H1 (cell line): ENCODE results near the gene CD300LG. TPM values are rescaled to one million over a fixed set of nuclear protein-coding genes. Genes with fewer than 3 reads are reported as not detected.

Experiments used
- CTCF ChIA-PET: fragments of 300-600 bp; sonication (Branson Sonifier 250); formaldehyde crosslinking; loops from one replicate; lab custom pipeline; 2021; ENCODE audit not compliant: partially characterized antibody; lab: Charles Lee
- POLR2A ChIA-PET: fragments of 300-600 bp; sonication (Branson Sonifier 250); formaldehyde crosslinking; loops from one replicate; lab custom pipeline; 2021; ENCODE audit warnings: inconsistent platforms; ENCODE audit not compliant: partially characterized antibody; lab: Charles Lee
- DNase-seq, 2 experiments: peaks; one replicate each; pipeline versions ENCODE4 v3.0.0 to v3.0.0-alpha.2; 2010 to 2022; ENCODE audit warnings: low spot score in 2 of 2, low read depth in 1 of 2, mixed read lengths in 1 of 2
- FAIRE-seq: peaks from 2 replicates; lab custom pipeline; 2011; peaks lifted over from hg19 to GRCh38; lab: Jason Lieb, UNC
- H2AFZ ChIP-seq: 2 replicates; pipeline ENCODE4 v1.8.1; 2012; ENCODE audit warnings: low read length, inconsistent platforms
- H2AK5ac ChIP-seq: 2 replicates; pipeline ENCODE4 v1.6.1; 2013; ENCODE audit warnings: low read depth, low read length
- H2BK120ac ChIP-seq: replicated peaks from 2 replicates; pipeline ENCODE3; 2013; ENCODE audit warnings: low read depth, low read length, inconsistent platforms
- H2BK12ac ChIP-seq: 2 replicates; pipeline ENCODE4 v1.6.1; 2013; ENCODE audit warnings: low read depth, low read length
- H2BK15ac ChIP-seq: 2 replicates; pipeline ENCODE4 v1.6.1; 2013; ENCODE audit warnings: low read length
- H2BK20ac ChIP-seq: 2 replicates; pipeline ENCODE4 v1.6.1; 2013; ENCODE audit warnings: low read length
- H2BK5ac ChIP-seq: 2 replicates; pipeline ENCODE4 v1.6.1; 2013; ENCODE audit warnings: low read depth, low read length
- H3K14ac ChIP-seq: 2 replicates; pipeline ENCODE4 v1.6.1; 2013; ENCODE audit warnings: inconsistent platforms; ENCODE audit not compliant: insufficient read length
- H3K18ac ChIP-seq: 2 replicates; pipeline ENCODE4 v1.6.1; 2013; ENCODE audit warnings: low read length; ENCODE audit errors: extremely low read depth
- H3K23ac ChIP-seq: 2 replicates; pipeline ENCODE4 v1.6.1; 2013; ENCODE audit warnings: inconsistent platforms; ENCODE audit not compliant: insufficient read length
- H3K23me2 ChIP-seq: 2 replicates; pipeline ENCODE4 v1.6.1; 2013; ENCODE audit warnings: low read depth, low read length
- H3K27ac ChIP-seq: 2 replicates; pipeline ENCODE4 v1.6.1; 2011; ENCODE audit warnings: low read depth, low read length, inconsistent platforms
- H3K27me3 ChIP-seq, 4 experiments: replicated peaks in 1 of 4; 1 replicate in 1 of 4; 2 replicates in 3 of 4; pipeline versions ENCODE4 v1.6.1 to v1.8.1; 2011 to 2013; ENCODE audit warnings: low read length in 3 of 4, mild to moderate bottlenecking in 3 of 4, inconsistent platforms in 2 of 4, mixed read lengths in 2 of 4, moderate library complexity in 1 of 4; ENCODE audit not compliant: control insufficient read depth in 3 of 4, insufficient read depth in 3 of 4; ENCODE audit errors: extremely low read depth in 1 of 4
- H3K36me3 ChIP-seq, 4 experiments: 2 replicates each; pipeline versions ENCODE4 v1.6.1 to v1.8.1; 2011 to 2013; ENCODE audit warnings: mild to moderate bottlenecking in 4 of 4, low read length in 3 of 4, moderate library complexity in 2 of 4, control low read depth in 1 of 4, inconsistent platforms in 1 of 4; ENCODE audit not compliant: insufficient read depth in 4 of 4, control insufficient read depth in 2 of 4
- H3K4ac ChIP-seq: replicated peaks from 2 replicates; pipeline ENCODE3; 2013; ENCODE audit warnings: low read length, low read depth, mixed read lengths, inconsistent platforms; ENCODE audit not compliant: insufficient read length
- H3K4me1 ChIP-seq, 4 experiments: replicated peaks in 1 of 4; 1 replicate in 1 of 4; 2 replicates in 3 of 4; pipeline versions ENCODE4 v1.6.1 to v1.8.1; 2011 to 2013; ENCODE audit warnings: low read length in 3 of 4, inconsistent platforms in 2 of 4, mixed read lengths in 1 of 4; ENCODE audit not compliant: insufficient read depth in 4 of 4, control insufficient read depth in 3 of 4
- H3K4me2 ChIP-seq, 2 experiments: 2 replicates each; pipeline versions ENCODE4 v1.6.1 to v1.8.1; 2011 to 2013; ENCODE audit warnings: low read depth in 2 of 2, low read length in 2 of 2, control low read depth in 1 of 2, inconsistent platforms in 1 of 2, mild to moderate bottlenecking in 1 of 2; ENCODE audit not compliant: insufficient read depth in 1 of 2
- H3K4me3 ChIP-seq, 4 experiments: fragments of 200-600, 300-600 bp in 1 of 4; sonication (generic), shearing (Covaris generic), sonication (Bioruptor Twin) in 1 of 4; 2 replicates each; pipeline versions ENCODE4 v1.5.1 to v1.8.1; 2011 to 2016; ENCODE audit warnings: low read length in 4 of 4, low read depth in 3 of 4, control low read depth in 2 of 4, inconsistent platforms in 2 of 4, mild to moderate bottlenecking in 2 of 4, mixed read lengths in 1 of 4, moderate library complexity in 1 of 4; ENCODE audit not compliant: insufficient read depth in 2 of 4; ENCODE audit errors: extremely low read depth in 1 of 4
- H3K56ac ChIP-seq: replicated peaks from 2 replicates; pipeline ENCODE3; 2013; ENCODE audit warnings: low read depth, mild to moderate bottlenecking, mixed read lengths, low read length, inconsistent platforms; ENCODE audit not compliant: insufficient read length
- H3K79me1 ChIP-seq: 2 replicates; pipeline ENCODE4 v1.6.1; 2013; ENCODE audit warnings: low read depth, low read length, control low read depth
- H3K79me2 ChIP-seq, 2 experiments: 2 replicates each; pipeline versions ENCODE4 v1.6.1 to v1.8.1; 2012 to 2013; ENCODE audit warnings: low read length in 2 of 2, mild to moderate bottlenecking in 2 of 2, inconsistent platforms in 1 of 2; ENCODE audit not compliant: insufficient read depth in 2 of 2, control insufficient read depth in 1 of 2
- H3K9ac ChIP-seq, 4 experiments: replicated peaks in 1 of 4; 1 replicate in 1 of 4; 2 replicates in 3 of 4; pipeline versions ENCODE4 v1.6.1 to v1.8.1; 2011 to 2013; ENCODE audit warnings: low read depth in 3 of 4, low read length in 3 of 4, control low read depth in 2 of 4, mild to moderate bottlenecking in 2 of 4, moderate library complexity in 2 of 4, inconsistent platforms in 1 of 4; ENCODE audit errors: extremely low read depth in 1 of 4
- H3K9me3 ChIP-seq, 2 experiments: 2 replicates each; pipeline versions ENCODE4 v1.6.1 to v1.8.1; 2012 to 2013; ENCODE audit warnings: mild to moderate bottlenecking in 2 of 2, moderate library complexity in 2 of 2, control low read depth in 1 of 2, inconsistent platforms in 1 of 2, low read depth in 1 of 2, low read length in 1 of 2, mixed read lengths in 1 of 2; ENCODE audit not compliant: insufficient read depth in 2 of 2
- H4K20me1 ChIP-seq, 2 experiments: replicated peaks in 1 of 2; 2 replicates each; pipeline versions ENCODE3 to v1.8.1; 2011 to 2013; ENCODE audit warnings: inconsistent platforms in 2 of 2, low read length in 2 of 2, mild to moderate bottlenecking in 1 of 2; ENCODE audit not compliant: insufficient read depth in 2 of 2, control insufficient read depth in 1 of 2
- H4K5ac ChIP-seq: 2 replicates; pipeline ENCODE4 v1.6.1; 2013; ENCODE audit warnings: low read length, low read depth, mixed read lengths, inconsistent platforms; ENCODE audit not compliant: insufficient read length
- H4K8ac ChIP-seq: 2 replicates; pipeline ENCODE4 v1.8.0; 2013; ENCODE audit warnings: mild to moderate bottlenecking, moderate library complexity, low read length, inconsistent platforms; ENCODE audit not compliant: insufficient read depth; ENCODE audit errors: extremely low read depth
- H4K91ac ChIP-seq: replicated peaks from 2 replicates; pipeline ENCODE3; 2013; ENCODE audit warnings: low read length, mixed read lengths, inconsistent platforms; ENCODE audit not compliant: insufficient read length
- SP1 ChIP-seq: IDR thresholded peaks from 2 replicates; pipeline ENCODE4 v1.6.1; 2011; ENCODE audit warnings: low read depth, low read length
- WGBS, 2 experiments: shearing (Covaris generic) in 1 of 2; methylation state at CpG; one replicate each; pipeline versions ENCODE4 v1.1.6 to v1.1.7; 2013 to 2015; ENCODE audit warnings: low lambda C conversion rate in 2 of 2, mixed read lengths in 2 of 2, inconsistent platforms in 1 of 2, low coverage in 1 of 2, missing lambda C conversion rate in 1 of 2; ENCODE audit not compliant: insufficient replicate concordance in 2 of 2, insufficient coverage in 1 of 2, insufficient read length in 1 of 2; ENCODE audit errors: extremely low coverage in 1 of 2, missing lambda C conversion rate in 1 of 2; 5-methylcytosine and 5-hydroxymethylcytosine counted together
- polyA plus RNA-seq, 7 experiments: library from polyadenylated mRNA; depleted of rRNA in 3 of 7; stranded (reverse) in 5 of 7; unstranded in 2 of 7; fragments of >200 nt in 5 of 7; fragments of 200-250 nt in 2 of 7; gene quantifications; 1 replicate in 5 of 7; 2 replicates in 1 of 7; 4 replicates in 1 of 7; pipeline versions ENCODE4 v1.2.1 to v1.2.3, GENCODE V29; 2011 to 2013; ENCODE audit warnings: missing spikeins in 2 of 7, mixed read lengths in 2 of 7
- total RNA-seq: library from RNA; stranded (reverse); fragmentation: NEBNext Ultra II Directional; extraction: Animal tissue kit (Norgen Biotek cat#: 25700); gene quantifications from 2 replicates; pipeline ENCODE4 v1.2.1, GENCODE V29; 2021

Gene CD300LG
- total and polyA plus RNA-seq, 2 of the 8 experiments (the other 6 are each of a cell fraction or from before 2014, with no cell fraction given) = 0.06 TPM; not detected in 1

DNA sequence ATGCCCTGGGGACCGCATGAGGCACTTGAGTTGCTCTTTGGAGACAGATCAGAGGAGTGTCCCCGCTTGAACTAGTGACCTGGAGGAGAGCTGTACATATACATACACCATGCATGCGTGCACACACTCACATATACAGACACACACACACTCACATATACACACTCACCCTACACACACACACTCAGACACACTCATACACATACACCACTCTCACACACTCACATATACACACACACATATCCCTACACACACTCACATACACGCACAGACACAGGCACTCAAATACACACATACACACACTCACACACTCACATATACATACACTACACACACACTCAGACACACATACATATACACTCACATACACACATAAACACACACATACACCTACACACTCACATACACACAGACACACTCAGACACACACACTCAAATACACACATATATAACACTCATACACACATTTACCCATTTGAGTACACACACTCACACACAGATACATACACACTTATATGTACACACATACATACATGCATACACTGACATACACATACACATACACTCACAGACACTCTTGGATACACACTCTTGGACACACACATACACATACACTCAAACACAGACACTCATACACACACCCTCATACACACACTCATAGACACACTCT is 65.8 kb downstream of the CD300LG start:
- Histone ChIP-seq H3K23me2 (peaks cover 10% of the 10 kb centered on the region), H3K23ac (no peak overlapping the region), H3K79me2 (no peaks in the 10 kb centered on the region), H4K91ac (no peak overlapping the region), H3K4me2 (no peak overlapping the region), H2BK15ac (peak overlapping the region; percentile 82; the same call in 1 of the 2 replicates), H2BK120ac (no peak overlapping the region), H2BK12ac (0 out of 2 replicates have a peak overlapping the region, but pooled peaks have one; percentile 39), H3K56ac (peak overlapping the region; percentile 91), H3K4me3 (no peak overlapping the region), H3K14ac (no peak overlapping the region), H2BK20ac (peak overlapping the region; percentile 72; the same call in 1 of the 2 replicates), H3K27ac (no peak overlapping the region), H4K5ac (no peak overlapping the region), H4K20me1 (peaks cover 0 to 7% of the 10 kb centered on the region in 2 experiments), H3K4ac (no peak overlapping the region), H2AK5ac (peak overlapping the region; percentile 82; the same call in 1 of the 2 replicates), H3K4me1 (peaks cover 4 to 9% (median 7%) of the 10 kb centered on the region in 4 experiments; a peak in 6 of 7 replicates), H2BK5ac (no peak overlapping the region), H3K79me1 (no peaks in the 10 kb centered on the region), H3K9me3 (no peaks in the 10 kb centered on the region), H3K18ac (no peak overlapping the region), H4K8ac (no peak overlapping the region), H3K27me3 (peaks cover 0 to 20% (median 15%) of the 10 kb centered on the region in 4 experiments; a peak in 6 of 7 replicates), H3K36me3 (no peaks in the 10 kb centered on the region; a peak in 1 of 8 replicates), H3K9ac (no peak overlapping the region), H2AFZ (no peak overlapping the region)
- WGBS, 2 experiments = 72% methylated on average over 4 of the region's 4 CpGs; no CpG with 5 or more reads in 1 of the 2 experiments
- DNase-seq = no peak
- no peak for TF ChIP-seq SP1
- FAIRE-seq = no peak
- POLR2A ChIA-PET = interaction anchor here (0.6 to 1.5 kb wide), 2 partner anchors 12 to 81 kb away, joined by 3 to 4 read pairs; no protein-coding TSS in a partner anchor
- CTCF ChIA-PET = interaction anchor here (1.0 to 25.8 kb wide), 7 partner anchors 11 to 85 kb away, joined by 3 to 403 read pairs (median 44); partner anchors contain the start of gene PPY

Other genes with a start within 250 kb of the CD300LG start
- not detected in 2 replicates for gene MEOX1, start 185.3 kb upstream of the CD300LG start, total RNA-seq
- 0.03 TPM in 1 of 2 replicates, not detected in the other for gene MEOX1, start 185.3 kb upstream of the CD300LG start, polyA plus RNA-seq (2011; rRNA removed)
- gene SOST, start 88.4 kb upstream of the CD300LG start, total RNA-seq = not detected in 2 replicates
- 0.08 and 0.25 TPM in 2 replicates for gene SOST, start 88.4 kb upstream of the CD300LG start, polyA plus RNA-seq (2011; rRNA removed)
- 21.2 and 21.4 TPM in 2 replicates for gene DUSP3, start 68.2 kb upstream of the CD300LG start, total RNA-seq
- 15.1 and 19.9 TPM in 2 replicates for gene DUSP3, start 68.2 kb upstream of the CD300LG start, polyA plus RNA-seq (2011; rRNA removed)
- gene CFAP97D1, start 66.7 kb upstream of the CD300LG start, total RNA-seq = 0.07 TPM in 1 of 2 replicates, not detected in the other
- 0.02 and 0.03 TPM in 2 replicates for gene CFAP97D1, start 66.7 kb upstream of the CD300LG start, polyA plus RNA-seq (2011; rRNA removed)
- gene MPP3, start 14.0 kb upstream of the CD300LG start, total RNA-seq = 5.5 and 6.1 TPM in 2 replicates
- gene MPP3, start 14.0 kb upstream of the CD300LG start, polyA plus RNA-seq (2011; rRNA removed) = 3.1 and 3.8 TPM in 2 replicates
- gene MPP2, start 60.4 kb downstream of the CD300LG start, total RNA-seq = 30.9 and 31.6 TPM in 2 replicates
- gene MPP2, start 60.4 kb downstream of the CD300LG start, polyA plus RNA-seq (2011; rRNA removed) = 33.5 and 34.1 TPM in 2 replicates
- not detected in 2 replicates for gene PPY, start 95.3 kb downstream of the CD300LG start, total RNA-seq
- 0.26 TPM in 1 of 2 replicates, not detected in the other for gene PPY, start 95.3 kb downstream of the CD300LG start, polyA plus RNA-seq (2011; rRNA removed)
- gene PYY, start 106.8 kb downstream of the CD300LG start, total RNA-seq = 0.42 and 0.93 TPM in 2 replicates
- gene PYY, start 106.8 kb downstream of the CD300LG start, polyA plus RNA-seq (2011; rRNA removed) = 2.7 and 3.4 TPM in 2 replicates
- 5.1 TPM in 2 replicates for gene NAGS, start 157.4 kb downstream of the CD300LG start, total RNA-seq
- 4.0 and 4.4 TPM in 2 replicates for gene NAGS, start 157.4 kb downstream of the CD300LG start, polyA plus RNA-seq (2011; rRNA removed)
- gene TMEM101, start 167.8 kb downstream of the CD300LG start, total RNA-seq = 16.1 and 20.9 TPM in 2 replicates
- gene TMEM101, start 167.8 kb downstream of the CD300LG start, polyA plus RNA-seq (2011; rRNA removed) = 44.7 and 55.6 TPM in 2 replicates
- 118 and 142 TPM in 2 replicates for gene LSM12, start 219.5 kb downstream of the CD300LG start, total RNA-seq
- 51.6 and 69.8 TPM in 2 replicates for gene LSM12, start 219.5 kb downstream of the CD300LG start, polyA plus RNA-seq (2011; rRNA removed)
- 104 and 114 TPM in 2 replicates for gene G6PC3, start 223.6 kb downstream of the CD300LG start, total RNA-seq
- 343 and 436 TPM in 2 replicates for gene G6PC3, start 223.6 kb downstream of the CD300LG start, polyA plus RNA-seq (2011; rRNA removed)